PFSK-1 (cell line): Measurements from ENCODE around the gene HELZ.

Experiments
- POLR2AphosphoS5 ChIP-seq: IDR thresholded peaks from 2 replicates; pipeline ENCODE4 v1.6.1; 2012; ENCODE audit warnings: low read depth, mild to moderate bottlenecking, control low read depth, low read length, moderate library complexity
- SIN3A ChIP-seq: IDR thresholded peaks from 2 replicates; pipeline ENCODE4 v1.6.1; 2012; ENCODE audit warnings: mild to moderate bottlenecking, low read length, moderate library complexity, borderline replicate concordance; ENCODE audit not compliant: insufficient read depth
- TAF1 ChIP-seq: IDR thresholded peaks from 2 replicates; pipeline ENCODE4 v1.6.1; 2012; ENCODE audit warnings: low read length, control low read depth, borderline replicate concordance; ENCODE audit not compliant: insufficient read depth
- TF ChIP-seq, protein P1 (sequence below), 2 experiments: IDR thresholded peaks; 2 replicates each; pipeline versions ENCODE4 v1.6.1 to v1.8.0; 2011 to 2012; ENCODE audit warnings: low read depth in 2 of 2, low read length in 2 of 2, control low read depth in 1 of 2, inconsistent platforms in 1 of 2, mild to moderate bottlenecking in 1 of 2, moderate library complexity in 1 of 2; ENCODE audit not compliant: insufficient read depth in 1 of 2

DNA sequence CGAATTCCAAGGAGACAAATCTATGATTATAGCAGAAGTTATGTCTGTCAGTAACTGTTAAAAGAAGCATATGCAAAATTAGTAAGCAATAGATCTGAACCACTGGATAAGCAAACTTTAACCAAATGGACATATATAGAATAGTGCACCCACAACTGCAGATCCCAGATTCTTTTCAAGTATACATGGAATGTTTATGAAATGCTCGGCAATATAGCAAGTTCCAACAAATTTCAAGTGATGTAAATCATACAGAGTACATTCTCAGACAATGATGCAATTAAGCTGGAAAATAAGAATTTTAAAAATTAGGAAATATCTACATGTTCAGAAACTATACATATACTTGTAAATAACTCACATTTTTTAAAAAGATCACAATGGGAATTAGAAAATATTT lies 8.4 kb upstream of the HELZ start:
- TF ChIP-seq TAF1 (no peak), POLR2AphosphoS5 (no peak), SIN3A (no peak)
- TF ChIP-seq, protein P1, sequence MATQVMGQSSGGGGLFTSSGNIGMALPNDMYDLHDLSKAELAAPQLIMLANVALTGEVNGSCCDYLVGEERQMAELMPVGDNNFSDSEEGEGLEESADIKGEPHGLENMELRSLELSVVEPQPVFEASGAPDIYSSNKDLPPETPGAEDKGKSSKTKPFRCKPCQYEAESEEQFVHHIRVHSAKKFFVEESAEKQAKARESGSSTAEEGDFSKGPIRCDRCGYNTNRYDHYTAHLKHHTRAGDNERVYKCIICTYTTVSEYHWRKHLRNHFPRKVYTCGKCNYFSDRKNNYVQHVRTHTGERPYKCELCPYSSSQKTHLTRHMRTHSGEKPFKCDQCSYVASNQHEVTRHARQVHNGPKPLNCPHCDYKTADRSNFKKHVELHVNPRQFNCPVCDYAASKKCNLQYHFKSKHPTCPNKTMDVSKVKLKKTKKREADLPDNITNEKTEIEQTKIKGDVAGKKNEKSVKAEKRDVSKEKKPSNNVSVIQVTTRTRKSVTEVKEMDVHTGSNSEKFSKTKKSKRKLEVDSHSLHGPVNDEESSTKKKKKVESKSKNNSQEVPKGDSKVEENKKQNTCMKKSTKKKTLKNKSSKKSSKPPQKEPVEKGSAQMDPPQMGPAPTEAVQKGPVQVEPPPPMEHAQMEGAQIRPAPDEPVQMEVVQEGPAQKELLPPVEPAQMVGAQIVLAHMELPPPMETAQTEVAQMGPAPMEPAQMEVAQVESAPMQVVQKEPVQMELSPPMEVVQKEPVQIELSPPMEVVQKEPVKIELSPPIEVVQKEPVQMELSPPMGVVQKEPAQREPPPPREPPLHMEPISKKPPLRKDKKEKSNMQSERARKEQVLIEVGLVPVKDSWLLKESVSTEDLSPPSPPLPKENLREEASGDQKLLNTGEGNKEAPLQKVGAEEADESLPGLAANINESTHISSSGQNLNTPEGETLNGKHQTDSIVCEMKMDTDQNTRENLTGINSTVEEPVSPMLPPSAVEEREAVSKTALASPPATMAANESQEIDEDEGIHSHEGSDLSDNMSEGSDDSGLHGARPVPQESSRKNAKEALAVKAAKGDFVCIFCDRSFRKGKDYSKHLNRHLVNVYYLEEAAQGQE (IDR thresholded peaks at IDR 0.05; ENCODE audit: insufficient read depth in 1 of 2, low read depth in 2 of 2, low read length in 2 of 2), result no peak
